PC-3 (cell line): ENCODE results near the gene NCKIPSD. TPM values are rescaled to one million over a fixed set of nuclear protein-coding genes. Genes with fewer than 3 reads are reported as not detected.
A peak's percentile ranks its signal among the peaks of the same experiment; 100 is the strongest.

Source experiments
- ATAC-seq: fragments of 200-7000 bp; cut with Tn5 transposase; 2 replicates; pipeline ENCODE4 v1.9.1; 2020; ENCODE audit warnings: mild to moderate bottlenecking, moderate library complexity
- BruUV-seq: library from RNA; stranded (reverse); fragments of 400-500 nt; replicated peaks from 2 replicates; lab custom pipeline; 2021; lab: Mats Ljungman, UMichigan
- CTCF ChIA-PET: fragments of 300-600 bp; sonication (Branson Sonifier 250); formaldehyde crosslinking; loops from one replicate; lab custom pipeline; 2022; ENCODE audit warnings: antibody characterized with exemption; lab: Charles Lee
- POLR2A ChIA-PET: fragments of 300-600 bp; sonication (Branson Sonifier 250); formaldehyde crosslinking; loops from one replicate; lab custom pipeline; 2022; ENCODE audit warnings: antibody characterized with exemption; ENCODE audit not compliant: unreplicated experiment; lab: Charles Lee
- DNase-seq: peaks from one replicate; pipeline ENCODE4 v3.0.0-alpha.2; 2015
- H2AFZ ChIP-seq: fragments of 300-600 bp; sonication (generic); 2 replicates; pipeline ENCODE4 v1.6.0; 2016; ENCODE audit warnings: antibody characterized with exemption, low read length
- H3F3A ChIP-seq: fragments of 300-600 bp; sonication (generic); one replicate; pipeline ENCODE4 v1.6.0; 2017; ENCODE audit warnings: antibody characterized with exemption, low read length, control low read depth, mild to moderate bottlenecking; ENCODE audit not compliant: unreplicated experiment
- H3K27ac ChIP-seq: fragments of 300-600 bp; sonication (generic); 2 replicates; pipeline ENCODE4 v1.5.1; 2016; ENCODE audit warnings: mild to moderate bottlenecking, low read length
- H3K27me3 ChIP-seq: fragments of 300-600 bp; sonication (generic); 2 replicates; pipeline ENCODE4 v1.6.1; 2016; ENCODE audit warnings: low read length, mixed read lengths
- H3K36me3 ChIP-seq: fragments of 300-600 bp; sonication (generic); 2 replicates; pipeline ENCODE4 v1.6.1; 2016; ENCODE audit warnings: low read depth, mixed run types, low read length, mixed read lengths
- H3K4me1 ChIP-seq: fragments of 300-600 bp; sonication (generic); 2 replicates; pipeline ENCODE4 v1.5.1; 2016; ENCODE audit warnings: low read length; ENCODE audit not compliant: insufficient read depth
- H3K4me2 ChIP-seq: fragments of 300-600 bp; sonication (generic); 2 replicates; pipeline ENCODE4 v1.6.0; 2016; ENCODE audit warnings: low read length
- H3K4me3 ChIP-seq: fragments of 300-600 bp; sonication (generic); 2 replicates; pipeline ENCODE4 v1.5.1; 2016; ENCODE audit warnings: mild to moderate bottlenecking, low read length, mixed read lengths
- H3K79me2 ChIP-seq: fragments of 300-600 bp; sonication (generic); 2 replicates; pipeline ENCODE4 v1.6.1; 2017; ENCODE audit warnings: low read length, mixed read lengths
- H3K9ac ChIP-seq: fragments of 300-600 bp; sonication (generic); 2 replicates; pipeline ENCODE4 v1.6.0; 2016; ENCODE audit warnings: mild to moderate bottlenecking, low read length
- H3K9me2 ChIP-seq: fragments of 300-600 bp; sonication (generic); replicated peaks from 2 replicates; pipeline ENCODE4 v1.6.1; 2016; ENCODE audit warnings: mixed run types, low read length, mixed read lengths
- H3K9me3 ChIP-seq: fragments of 300-600 bp; sonication (generic); 2 replicates; pipeline ENCODE4 v1.6.1; 2016; ENCODE audit warnings: low read length, mixed read lengths
- H4K20me1 ChIP-seq: fragments of 300-600 bp; sonication (generic); 2 replicates; pipeline ENCODE4 v1.6.1; 2016; ENCODE audit warnings: low read length, mixed read lengths
- EZH2 ChIP-seq: fragments of 300-600 bp; sonication (generic); IDR thresholded peaks from one replicate; pipeline ENCODE4 v1.6.1; 2017; ENCODE audit warnings: antibody characterized with exemption, mild to moderate bottlenecking, low read length; ENCODE audit not compliant: unreplicated experiment
- intact Hi-C: fragments of 100-400 bp; cut with micrococcal nuclease; formaldehyde crosslinking; loops from 2 replicates; pipeline ENCODE4 v1.9.0; 2023
- microRNA-seq: library from miRNA; unstranded; fragments of <30 nt; microRNA quantifications from one replicate; pipeline ENCODE4 v1.1.0, GENCODE V29; 2020; ENCODE audit not compliant: unreplicated experiment
- total RNA-seq: library from RNA; depleted of rRNA; stranded (reverse); fragments of >200 nt; gene quantifications from 2 replicates; pipeline ENCODE4 v1.2.3, GENCODE V29; 2014; rRNA removed
- TF ChIP-seq, protein P1 (sequence below): fragments of 300-600 bp; sonication (generic); conservative IDR thresholded peaks from 2 replicates; pipeline ENCODE4 v1.5.1; 2017; ENCODE audit warnings: antibody characterized with exemption, low read depth, mild to moderate bottlenecking, low read length

NCKIPSD gene
- total RNA-seq, 1 experiment from 2014 or later = 66.8 TPM

DNA sequence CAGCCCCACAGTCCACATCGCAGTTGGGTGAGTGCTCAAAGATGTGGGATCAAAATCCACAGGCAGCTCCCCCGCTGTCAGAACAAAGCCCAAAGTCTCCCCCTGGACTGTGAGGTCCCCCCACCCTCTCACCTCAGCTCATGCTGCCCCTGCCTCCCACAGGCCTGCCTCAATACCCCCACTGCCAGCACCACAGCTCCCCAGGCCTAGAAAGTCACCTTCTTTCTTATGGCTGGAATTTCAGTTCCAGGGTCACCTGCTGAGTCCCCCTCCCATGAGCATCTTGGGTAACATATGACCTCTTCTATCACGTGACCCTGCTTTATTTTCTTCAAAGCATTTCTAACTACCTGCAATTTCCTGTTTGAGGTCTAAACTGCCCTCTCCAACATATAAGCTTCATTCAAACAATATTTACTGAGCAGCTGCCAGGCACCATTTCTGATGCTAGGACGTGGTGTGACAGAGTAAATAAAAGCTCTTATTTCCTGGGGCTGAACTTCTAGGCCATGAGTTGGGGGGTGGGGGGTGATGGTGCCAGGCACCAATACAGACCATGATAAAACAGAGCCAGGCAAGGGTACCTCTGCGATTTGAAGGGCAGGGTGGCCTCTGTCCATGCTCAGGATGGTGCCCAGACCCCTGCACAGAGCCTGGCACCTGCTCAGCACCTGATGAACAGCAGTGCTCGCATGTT, 61.7 kb downstream of the NCKIPSD start:
- Histone ChIP-seq H3K36me3 (peaks cover 18% of the 10 kb centered on the region), H3K79me2 (no peaks in the 10 kb centered on the region), H3K4me2 (no peak overlapping the region), H3K27me3 (no peaks in the 10 kb centered on the region), H2AFZ (no peak overlapping the region), H4K20me1 (no peaks in the 10 kb centered on the region), H3K9me3 (no peaks in the 10 kb centered on the region), H3K9ac (no peak overlapping the region), H3K27ac (no peak overlapping the region), H3K9me2 (no peaks in the 10 kb centered on the region), H3F3A (no peaks in the 10 kb centered on the region), H3K4me3 (no peak overlapping the region), H3K4me1 (no peaks in the 10 kb centered on the region)
- ChIA-PET CTCF (interaction anchor here (0.6 kb wide), 1 partner anchor 188 kb away, joined by 5 read pairs; no protein-coding TSS in a partner anchor), POLR2A (interaction anchor here (0.6 kb wide), 3 partner anchors 11 to 93 kb away, joined by 4 to 13 read pairs (median 6); partner anchors contain the start of gene SLC26A6)
- no peak for TF ChIP-seq EZH2
- TF ChIP-seq, protein P1, sequence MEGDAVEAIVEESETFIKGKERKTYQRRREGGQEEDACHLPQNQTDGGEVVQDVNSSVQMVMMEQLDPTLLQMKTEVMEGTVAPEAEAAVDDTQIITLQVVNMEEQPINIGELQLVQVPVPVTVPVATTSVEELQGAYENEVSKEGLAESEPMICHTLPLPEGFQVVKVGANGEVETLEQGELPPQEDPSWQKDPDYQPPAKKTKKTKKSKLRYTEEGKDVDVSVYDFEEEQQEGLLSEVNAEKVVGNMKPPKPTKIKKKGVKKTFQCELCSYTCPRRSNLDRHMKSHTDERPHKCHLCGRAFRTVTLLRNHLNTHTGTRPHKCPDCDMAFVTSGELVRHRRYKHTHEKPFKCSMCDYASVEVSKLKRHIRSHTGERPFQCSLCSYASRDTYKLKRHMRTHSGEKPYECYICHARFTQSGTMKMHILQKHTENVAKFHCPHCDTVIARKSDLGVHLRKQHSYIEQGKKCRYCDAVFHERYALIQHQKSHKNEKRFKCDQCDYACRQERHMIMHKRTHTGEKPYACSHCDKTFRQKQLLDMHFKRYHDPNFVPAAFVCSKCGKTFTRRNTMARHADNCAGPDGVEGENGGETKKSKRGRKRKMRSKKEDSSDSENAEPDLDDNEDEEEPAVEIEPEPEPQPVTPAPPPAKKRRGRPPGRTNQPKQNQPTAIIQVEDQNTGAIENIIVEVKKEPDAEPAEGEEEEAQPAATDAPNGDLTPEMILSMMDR = no peak
- ATAC-seq (peak; percentile 62), DNase-seq (no peak)
- intact Hi-C loops = no loop called here
- BruUV-seq = no TSS peak

Small RNA genes within 50 kb of the gene (microRNA-seq; reads per million reads assigned to microRNA genes)
- gene MIR4793 = not detected

Other genes starting within 250 kb of the NCKIPSD start
- 27.8 and 30.9 TPM in 2 replicates for gene CCDC51, start 245.8 kb downstream of the NCKIPSD start, total RNA-seq
- gene TMA7, start 245.7 kb downstream of the NCKIPSD start, total RNA-seq = 517 and 618 TPM in 2 replicates
- gene ATRIP, start 239.2 kb downstream of the NCKIPSD start, total RNA-seq = 13.9 and 16.1 TPM in 2 replicates
- 159 and 164 TPM in 2 replicates for gene SHISA5, start 181.7 kb downstream of the NCKIPSD start, total RNA-seq
- 33.5 and 35.2 TPM in 2 replicates for gene PFKFB4, start 129.1 kb downstream of the NCKIPSD start, total RNA-seq
- 0.81 and 0.91 TPM in 2 replicates for gene UCN2, start 122.1 kb downstream of the NCKIPSD start, total RNA-seq
- 7.9 and 10.6 TPM in 2 replicates for gene COL7A1, start 90.6 kb downstream of the NCKIPSD start, total RNA-seq
- gene UQCRC1, start 76.3 kb downstream of the NCKIPSD start, total RNA-seq = 575 and 622 TPM in 2 replicates
- not detected in 2 replicates for gene TMEM89, start 64.1 kb downstream of the NCKIPSD start, total RNA-seq
- gene SLC26A6, start 50.5 kb downstream of the NCKIPSD start, total RNA-seq = 38.1 and 44.9 TPM in 2 replicates
- 0.92 and 1.1 TPM in 2 replicates for gene CELSR3, start 23.0 kb downstream of the NCKIPSD start, total RNA-seq
- gene IP6K2, start 31.3 kb upstream of the NCKIPSD start, total RNA-seq = 88.1 and 102 TPM in 2 replicates
- gene PRKAR2A, start 162.0 kb upstream of the NCKIPSD start, total RNA-seq = 68.1 and 117 TPM in 2 replicates
- gene SLC25A20, start 213.0 kb upstream of the NCKIPSD start, total RNA-seq = 17.7 and 19.0 TPM in 2 replicates
- gene ARIH2, start 232.9 kb upstream of the NCKIPSD start, total RNA-seq = 136 and 156 TPM in 2 replicates